Stimulated activated CD8-positive, alpha-beta memory T cell treated with anti-CD3 and anti-CD28 coated beads, Interleukin-12 subunit alpha, Interleukin-12 subunit beta, amount 100 ng/mL, for 24 hours (primary cell): ENCODE measurements around the gene TMEM242.

Experiments used
- DNase-seq: peaks from one replicate; pipeline ENCODE4 v3.0.0-alpha.2; 2020; ENCODE audit errors: extremely low read depth

TMEM242 gene

DNA sequence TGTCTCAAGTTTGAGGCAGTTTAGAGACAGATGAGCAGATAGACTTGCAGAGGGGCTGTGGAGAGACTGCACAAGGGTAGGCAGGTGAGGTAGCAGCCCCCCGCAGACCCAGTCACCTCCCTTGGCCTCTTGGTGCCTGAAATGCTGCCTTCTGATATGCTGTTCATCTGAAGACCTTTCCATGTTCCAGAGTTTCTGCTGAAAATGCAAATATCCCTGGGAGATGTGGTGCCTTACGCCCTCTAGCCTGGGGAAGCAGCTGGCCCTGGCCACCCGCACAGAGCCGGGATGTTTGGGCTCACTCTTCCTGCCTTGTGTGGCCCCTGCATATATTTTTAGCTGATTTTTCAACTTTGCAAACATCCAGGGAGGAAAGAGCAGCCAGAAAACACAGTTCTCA is 51.4 kb downstream of the TMEM242 start:
- DNase-seq: no peak

DNA sequence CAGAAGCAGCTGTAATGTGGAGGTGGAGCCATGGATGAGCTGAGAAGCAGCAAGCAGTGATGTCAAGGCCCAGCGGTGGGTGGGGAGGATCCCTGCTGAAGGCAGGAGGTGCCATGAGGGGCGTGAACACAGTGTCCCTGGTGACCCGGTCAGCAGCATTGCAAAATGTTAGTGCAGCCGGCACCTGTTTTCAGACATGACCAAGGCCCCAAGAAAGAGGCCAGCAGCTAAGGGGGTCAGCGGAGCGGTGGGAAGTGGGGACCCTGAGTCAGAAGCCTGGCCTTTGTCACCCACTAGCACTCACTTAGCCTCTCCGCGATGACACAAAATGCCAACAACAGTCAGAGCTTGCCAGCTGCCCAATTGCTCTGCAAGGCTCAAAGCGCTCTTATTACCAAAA is 51.9 kb downstream of the TMEM242 start:
- no peak for DNase-seq

DNA sequence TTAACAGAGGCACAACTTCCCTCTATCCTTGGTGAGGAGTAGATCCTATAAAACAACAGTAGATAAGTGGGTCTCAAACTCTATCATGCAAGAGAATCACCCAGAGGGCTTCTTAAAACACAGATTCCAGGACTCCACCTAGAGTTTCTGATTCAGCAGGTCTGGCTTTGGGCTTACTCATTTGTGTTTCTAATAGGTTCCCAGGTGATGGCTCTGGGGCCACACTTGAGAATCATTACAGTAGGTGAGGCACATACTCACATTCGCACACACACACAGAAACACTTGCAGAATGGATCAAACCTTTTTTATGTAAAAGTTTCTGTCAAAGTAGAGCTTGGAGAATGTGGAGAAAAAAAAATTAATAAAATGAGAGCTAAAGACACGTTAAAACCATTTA is 52.4 kb downstream of the TMEM242 start:
- DNase-seq: no peak

DNA sequence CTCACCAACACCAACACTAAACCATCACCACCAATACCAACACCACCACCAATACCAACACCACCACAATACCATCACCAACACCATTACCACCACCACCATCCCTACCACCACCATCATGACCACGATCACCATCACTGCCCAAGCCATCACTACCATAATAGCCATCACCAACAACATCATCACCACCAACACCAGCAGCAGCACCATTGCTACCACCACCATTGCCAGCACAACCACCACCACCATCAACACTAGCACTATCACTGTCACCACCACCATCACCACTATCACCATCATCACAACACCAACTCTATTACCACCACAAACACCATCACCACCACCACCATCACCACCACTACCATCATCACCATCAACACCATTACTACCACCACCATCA is 53.0 kb downstream of the TMEM242 start:
- DNase-seq: no peak

DNA sequence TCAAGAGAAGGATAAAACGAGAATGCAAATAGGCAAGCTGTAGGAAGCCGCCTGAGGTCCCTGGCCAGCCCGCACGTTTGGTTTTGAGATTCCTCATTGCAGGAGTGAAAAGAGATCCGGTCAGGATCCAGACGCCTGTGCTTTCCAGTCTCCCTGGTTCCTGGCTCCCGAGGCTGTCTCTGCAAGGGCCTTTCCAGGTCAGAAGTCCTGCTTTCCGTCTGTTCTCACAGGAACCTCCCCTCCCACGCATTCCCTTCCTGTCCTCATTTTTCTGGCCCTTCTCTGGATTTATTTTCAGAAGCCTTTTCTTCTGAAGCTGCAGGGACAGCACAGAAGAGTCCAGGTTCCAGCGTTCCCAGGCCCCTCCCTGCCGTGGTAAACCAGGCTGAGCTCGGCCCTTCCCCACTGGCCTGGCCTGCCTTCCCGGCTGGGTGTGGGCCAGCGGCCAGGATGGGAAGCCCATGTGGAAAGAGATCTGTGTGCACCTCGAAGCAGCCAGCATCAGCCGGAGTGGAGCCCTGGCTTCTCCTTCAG is 54.0 kb downstream of the TMEM242 start:
- no peak for DNase-seq

DNA sequence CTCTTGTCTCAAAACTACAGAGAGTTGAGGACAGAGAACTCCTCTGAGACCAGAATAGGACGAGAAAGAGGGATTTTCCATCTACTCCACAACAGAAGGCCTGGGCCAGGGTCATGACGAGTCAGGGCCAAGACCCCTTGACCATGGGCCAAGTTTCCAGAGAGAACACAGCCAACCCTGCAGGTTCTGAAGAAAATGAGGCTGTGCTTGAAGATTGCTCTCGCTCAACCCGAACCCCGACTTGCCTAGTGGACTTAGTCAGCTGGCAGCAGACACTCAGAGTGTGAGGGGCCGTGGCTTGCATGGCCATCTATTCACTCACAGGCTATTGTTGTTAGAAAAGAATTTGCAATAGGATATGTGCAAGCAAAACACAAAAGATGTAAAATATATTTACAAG is 54.5 kb downstream of the TMEM242 start:
- DNase-seq: no peak

DNA sequence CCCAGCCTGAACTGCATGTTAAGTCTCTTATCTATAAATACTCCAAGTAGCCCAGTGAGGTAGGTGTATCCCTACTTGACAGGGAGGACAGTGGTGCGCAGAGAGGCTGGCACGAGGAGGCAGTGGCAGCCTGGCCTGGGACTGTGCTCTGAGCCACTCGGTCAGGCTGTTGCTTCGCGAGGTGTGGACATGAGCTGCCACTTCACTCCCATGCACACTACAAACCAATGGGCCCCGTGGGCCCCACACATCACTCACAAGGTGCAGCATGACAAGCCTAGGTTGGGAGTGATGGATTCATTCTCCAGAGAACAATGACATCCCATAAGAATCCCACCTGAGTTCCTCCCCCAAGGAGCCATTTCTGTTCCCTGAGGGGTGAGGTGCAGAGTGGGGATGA is 54.9 kb downstream of the TMEM242 start:
- no peak for DNase-seq

DNA sequence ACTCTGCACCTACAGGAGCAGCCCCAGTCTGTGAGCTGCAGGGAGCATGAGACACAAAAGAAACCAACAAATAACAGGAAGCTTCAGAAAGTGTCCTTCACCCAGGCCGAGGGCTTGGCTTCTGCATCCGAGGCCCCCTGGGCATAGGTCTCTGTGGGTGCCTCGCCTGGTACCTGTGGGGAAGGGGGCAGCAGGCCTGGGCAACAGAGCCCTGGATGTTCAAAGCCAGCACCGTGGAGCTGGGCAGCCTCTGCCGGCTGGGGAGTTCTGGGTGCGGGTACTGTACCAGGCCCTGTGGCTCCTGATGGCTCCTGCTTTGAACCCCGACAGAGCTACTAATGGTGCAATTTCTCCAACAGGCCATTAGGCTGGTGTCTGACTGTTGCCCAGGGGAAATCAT is 55.7 kb downstream of the TMEM242 start:
- DNase-seq: no peak

DNA sequence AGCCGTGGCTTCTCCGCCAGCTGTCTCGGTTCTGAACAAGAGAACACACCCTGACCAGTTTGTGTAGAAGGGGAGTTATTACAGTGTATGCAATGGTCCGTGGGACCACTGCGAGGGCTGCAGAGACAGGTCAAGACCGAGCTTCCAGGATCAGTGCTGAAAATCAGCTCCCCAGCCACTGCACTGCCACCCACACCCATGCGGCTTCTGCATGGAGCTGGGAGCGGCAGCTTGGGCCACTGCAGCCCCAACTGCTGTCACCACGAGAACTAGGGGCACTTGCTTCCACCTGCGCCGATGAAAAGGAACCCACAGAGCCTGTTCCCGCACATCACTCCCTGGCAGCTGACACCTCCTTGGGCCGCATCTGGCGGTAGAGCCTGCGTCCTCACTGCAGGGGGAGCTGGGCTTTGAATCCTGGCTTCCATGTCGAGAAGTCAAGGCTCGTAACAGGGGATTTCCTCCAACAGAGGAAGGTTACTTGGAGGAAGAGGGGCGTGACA is 56.2 kb downstream of the TMEM242 start:
- no peak for DNase-seq

DNA sequence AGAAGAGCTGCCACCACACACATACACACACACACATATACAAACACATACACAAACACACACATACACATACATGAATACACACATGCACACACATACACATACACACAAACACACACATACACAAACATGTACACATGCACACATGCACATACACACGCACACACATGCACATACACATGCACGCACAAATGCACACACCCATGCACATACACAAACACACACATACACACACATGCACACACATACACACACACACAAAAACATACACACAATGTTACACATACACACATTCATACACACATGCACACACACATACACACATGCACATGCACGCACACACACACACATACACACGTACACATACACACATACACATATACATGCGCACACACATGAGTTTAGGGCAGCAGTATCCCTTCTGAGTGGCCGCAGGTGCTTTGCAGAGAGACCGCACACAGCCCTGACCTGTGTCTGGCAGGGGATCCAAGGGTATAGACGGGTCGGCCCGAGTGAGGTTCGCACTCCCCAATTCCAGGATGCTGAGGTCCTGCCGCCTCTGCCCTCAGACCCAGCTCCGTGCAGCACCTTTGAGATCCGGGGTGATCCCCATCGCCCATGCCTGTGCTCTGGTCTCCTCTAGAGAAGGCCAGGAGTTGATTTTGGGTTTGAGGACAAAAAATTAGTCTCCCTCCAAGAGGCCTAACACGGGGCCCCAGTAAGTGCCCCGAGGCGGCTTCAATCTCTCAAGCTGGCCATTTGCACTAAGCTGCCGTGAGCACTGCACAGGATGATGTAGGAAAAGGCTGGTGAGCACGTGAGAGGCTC is 56.8 kb downstream of the TMEM242 start:
- no peak for DNase-seq

DNA sequence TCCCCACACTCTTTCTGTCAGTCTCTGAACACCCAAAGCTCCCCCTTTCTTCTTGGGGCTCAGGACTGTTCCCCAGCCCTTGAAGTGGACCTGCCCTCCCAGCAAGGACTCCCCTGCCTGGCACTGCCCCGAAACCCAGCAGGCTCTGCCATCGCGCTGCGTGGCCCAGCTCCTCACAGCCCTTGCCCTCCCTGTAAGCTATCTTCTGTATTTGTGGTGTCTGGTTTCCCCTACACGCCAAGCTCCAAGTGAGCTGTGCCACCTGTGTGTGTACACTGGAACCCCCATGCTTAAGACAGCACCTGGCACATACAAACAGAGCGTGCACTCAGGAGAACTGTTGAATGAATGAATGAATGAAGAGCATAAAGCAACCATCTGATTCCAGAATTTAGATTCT is 57.7 kb downstream of the TMEM242 start:
- DNase-seq: no peak

DNA sequence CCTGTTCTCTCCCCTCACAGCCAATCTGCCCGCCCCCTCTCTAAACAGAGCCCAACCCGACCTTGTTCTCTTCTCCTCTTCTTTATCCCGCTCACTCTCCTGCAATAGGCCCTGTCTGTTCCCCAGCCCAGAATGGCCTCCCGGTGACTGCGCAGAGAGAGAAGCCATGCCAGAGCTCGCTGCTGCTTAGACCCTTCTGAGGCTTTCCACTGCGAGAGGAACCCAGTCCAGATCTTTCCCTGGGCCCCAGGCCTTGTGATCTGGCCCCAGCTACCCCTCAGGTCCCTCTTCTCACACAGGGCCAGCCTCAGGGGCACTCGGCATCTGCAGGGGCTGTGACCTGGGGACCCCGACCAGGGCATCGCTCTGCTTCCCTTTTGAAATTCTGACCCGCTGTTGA is 58.1 kb downstream of the TMEM242 start:
- no peak for DNase-seq

DNA sequence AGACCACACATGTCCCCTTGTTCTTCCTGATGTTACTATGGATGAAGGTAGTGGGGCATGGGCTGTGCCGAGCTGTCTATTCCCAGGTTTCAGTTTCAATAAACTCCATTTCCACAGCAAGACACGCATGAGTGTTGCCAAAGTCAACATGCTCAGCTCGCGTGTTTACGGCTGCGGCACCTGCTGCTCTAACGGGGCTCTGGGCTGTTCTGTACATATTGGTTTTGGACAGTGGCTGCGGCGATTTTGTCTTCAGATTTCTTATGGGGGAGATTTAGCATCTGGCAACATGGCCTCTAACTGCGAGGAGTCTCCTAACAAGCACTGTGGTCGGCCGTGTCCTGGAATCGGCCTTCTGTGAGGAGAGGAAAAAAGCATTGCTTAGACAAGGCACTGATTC is 58.6 kb downstream of the TMEM242 start:
- no peak for DNase-seq

DNA sequence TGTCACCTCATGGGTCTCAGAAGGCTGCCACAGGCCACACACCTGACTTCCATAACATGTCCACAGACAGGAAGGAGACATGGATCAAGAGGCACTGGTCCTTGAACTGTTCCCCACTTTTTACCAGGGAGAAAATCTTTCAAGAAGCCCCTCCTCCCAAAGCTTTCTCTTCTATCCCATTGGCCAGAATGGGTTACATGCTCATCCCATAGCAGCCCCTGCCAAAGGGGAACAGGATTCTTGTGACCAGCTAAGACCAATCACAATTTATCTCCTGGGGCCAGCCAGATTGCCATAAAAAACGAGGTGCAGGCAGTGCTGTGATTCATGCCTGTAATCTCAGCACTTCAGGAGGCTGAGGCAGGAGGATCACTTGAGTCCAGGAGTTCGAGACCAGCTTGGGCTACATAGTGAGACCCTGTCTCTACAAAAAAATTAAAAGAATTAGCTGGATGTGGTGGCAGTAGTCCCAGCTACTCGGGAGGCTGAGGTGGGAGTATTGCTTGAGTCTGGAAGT is 59.4 kb downstream of the TMEM242 start:
- no peak for DNase-seq

DNA sequence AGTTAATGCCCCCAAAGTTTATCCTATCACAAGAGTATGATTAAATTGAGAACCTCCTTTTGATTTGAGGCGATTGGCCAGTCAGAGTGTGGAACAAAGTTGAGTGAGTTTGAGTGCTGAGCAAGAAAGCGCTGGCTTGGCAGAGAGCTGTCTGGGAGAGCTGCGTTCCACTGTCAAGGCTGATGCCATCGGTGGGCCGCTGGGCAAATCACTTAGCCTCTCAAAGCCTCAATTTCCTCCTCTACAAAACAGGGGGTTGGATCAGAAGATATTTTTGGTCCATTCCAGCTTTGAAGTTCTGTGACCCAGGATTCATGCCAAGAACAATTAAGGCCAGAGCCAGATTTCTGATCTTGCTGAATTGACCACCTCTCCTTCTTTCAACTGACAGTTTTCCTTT is 60.2 kb downstream of the TMEM242 start:
- DNase-seq: no peak

DNA sequence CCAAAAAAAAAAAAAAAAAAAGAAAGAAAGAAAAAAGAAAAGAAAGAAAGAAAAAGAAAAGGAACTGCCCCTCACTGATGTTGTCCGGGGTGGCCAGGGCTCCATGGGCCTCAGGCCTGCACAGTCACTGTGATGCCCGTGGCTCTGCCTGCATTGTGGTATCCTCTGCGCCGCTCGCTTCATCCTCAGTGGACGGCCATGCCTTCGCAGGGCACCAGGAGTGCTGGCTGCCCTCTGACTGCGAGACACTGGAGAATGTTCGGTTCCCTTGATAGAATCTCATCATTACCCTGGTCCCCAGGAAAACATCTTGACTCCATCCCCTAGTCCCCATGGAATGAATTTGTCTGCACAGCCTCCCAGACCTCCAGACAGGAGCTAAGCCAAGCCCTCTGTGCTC is 61.7 kb downstream of the TMEM242 start:
- DNase-seq: no peak

DNA sequence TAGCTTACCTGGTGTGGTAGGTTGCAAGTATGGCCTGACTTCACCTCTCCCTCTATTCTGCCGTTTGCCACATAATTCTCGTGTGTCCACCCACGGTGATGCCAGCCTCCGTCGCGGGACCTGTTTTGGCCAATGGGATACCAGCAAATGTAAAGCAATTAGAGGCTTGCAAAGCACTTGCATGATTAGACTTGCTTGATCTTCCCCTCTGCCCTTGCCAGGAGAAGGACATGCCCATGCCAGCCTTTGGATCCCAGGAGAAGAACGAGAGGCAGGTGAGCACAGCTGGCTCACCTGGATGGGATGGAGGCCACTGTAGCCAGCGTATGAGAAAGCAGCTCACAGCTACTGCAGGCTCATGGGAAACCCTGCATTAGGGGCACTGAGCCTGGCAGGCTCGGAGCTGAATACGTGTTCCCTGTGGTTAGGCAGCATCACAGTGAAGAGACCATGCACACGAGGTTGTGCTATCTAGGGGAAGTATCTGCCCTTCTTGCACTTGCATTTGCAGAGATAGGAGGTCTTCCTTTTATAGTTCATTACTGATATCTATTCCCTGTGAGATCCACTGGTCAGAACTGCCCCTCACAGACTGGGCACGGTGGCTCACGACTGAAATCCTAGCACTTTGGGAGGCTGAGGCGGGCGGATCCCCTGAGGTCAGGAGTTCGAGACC is 62.4 kb downstream of the TMEM242 start:
- no peak for DNase-seq

DNA sequence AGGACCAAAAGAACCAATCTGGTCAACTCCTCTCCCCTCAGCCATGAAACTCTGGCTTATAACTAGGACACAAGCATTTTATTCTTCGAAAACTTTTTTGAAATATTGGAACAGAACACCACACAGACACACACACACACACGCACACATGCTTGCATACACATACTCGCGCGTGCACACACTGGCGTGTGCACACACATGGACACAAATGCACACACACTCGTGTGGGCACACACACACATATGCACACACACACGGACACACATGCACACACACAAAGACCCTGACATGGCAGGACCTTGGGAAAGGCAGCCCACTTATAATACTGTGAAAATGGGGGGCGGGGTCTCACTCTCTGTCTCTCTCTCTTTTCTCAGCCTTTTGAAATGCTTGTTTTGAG is 63.9 kb downstream of the TMEM242 start:
- DNase-seq: no peak

DNA sequence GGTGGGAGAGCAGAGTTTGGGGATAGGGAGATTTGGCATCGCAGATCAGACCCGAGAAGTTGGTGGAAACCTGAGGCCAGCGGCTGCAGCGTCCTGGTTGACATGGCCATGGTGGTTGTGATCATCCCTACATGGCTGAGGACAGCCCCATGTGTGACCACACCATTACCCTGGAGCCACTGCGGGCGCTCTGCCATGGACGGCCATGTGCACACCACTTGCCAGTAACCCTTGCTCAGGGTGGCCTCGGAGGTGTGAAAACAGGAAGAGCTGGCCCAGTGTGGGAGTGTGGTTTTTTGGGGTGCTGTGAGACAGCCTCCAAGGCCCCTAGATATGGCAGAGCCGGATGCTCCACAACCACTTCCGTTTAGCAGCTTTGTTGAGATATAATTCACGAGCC is 64.4 kb downstream of the TMEM242 start:
- DNase-seq: no peak

DNA sequence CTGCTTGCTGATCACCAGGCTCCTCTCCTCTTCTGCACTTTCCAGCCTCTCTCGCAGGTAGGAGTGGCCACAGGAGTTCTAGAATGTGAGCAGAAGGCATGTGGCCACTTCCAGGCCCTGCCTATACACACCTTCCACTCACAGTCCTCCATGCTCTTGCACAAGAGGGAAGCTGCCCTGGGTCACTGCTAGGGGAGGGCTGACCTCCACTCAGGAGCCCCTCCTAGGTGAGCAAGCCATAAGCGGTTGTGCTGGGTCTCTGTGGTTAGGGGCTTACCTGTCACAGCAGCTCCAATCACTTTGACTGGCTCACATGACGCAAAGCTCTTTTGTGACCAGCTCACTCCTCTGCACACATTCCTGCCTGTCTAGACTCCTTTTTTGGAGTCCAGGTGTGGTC is 68.2 kb downstream of the TMEM242 start:
- DNase-seq: no peak

DNA sequence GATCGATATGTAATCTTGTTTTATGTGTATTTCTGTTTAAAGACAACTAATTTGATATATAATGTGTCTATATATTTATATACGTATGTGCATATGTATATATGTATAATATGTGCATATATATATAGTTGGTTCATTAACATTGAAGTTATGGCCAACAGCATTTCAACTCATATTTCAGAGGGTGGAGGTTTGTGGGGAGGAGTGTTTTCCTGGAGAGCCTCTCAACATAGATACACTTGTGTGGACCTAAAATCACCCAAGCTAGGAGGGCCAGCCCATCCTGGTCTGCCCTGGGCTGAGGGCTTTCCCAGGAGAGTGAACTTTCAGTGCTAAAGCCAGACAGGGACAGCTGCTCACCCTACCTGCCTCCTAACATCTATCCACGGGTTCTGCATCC is 68.8 kb downstream of the TMEM242 start:
- no peak for DNase-seq

DNA sequence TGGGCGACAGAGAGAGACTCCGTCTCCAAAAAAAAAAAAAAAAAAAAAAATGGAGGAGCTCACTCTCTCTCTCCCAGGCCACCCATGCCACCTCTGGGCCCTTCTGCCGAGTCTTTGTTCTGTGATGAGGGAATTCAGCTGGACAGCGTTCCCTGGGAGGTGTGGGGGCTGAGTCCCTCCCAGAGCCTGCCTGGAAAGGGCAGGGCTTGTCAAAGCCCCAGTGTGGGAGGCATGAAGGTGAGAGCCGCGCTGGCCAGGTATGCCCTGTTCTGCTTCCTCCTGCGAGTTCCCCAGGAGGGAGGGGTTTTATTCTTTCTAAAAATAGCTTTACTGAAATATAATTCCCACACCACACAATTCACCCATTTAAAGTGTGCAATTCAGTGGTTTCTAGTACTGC is 69.6 kb downstream of the TMEM242 start:
- no peak for DNase-seq

DNA sequence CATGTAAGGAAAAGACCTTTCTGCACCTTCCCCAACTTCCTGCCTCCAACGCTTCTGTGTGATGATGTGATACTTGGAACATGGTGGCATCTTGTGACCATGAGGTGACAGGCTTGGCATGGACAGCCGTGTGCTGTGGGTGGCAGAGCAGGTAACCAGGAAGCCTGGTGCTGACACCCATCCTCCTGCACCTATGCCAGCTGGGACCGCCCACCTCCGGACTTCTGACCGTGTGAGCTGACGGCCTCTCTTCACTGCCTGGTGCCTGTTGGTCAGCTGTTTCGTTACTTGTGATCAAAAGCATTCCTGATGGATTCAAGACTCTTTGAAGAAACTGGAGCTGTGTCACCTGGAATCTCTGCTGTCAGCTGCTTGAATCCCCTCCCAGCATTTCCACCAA is 70.3 kb downstream of the TMEM242 start:
- DNase-seq: no peak
